ENCODE results near the gene SYS1. TPM values are rescaled to one million over a fixed set of nuclear protein-coding genes. Genes with fewer than 3 reads are reported as not detected.

SYS1 gene
- total and polyA plus RNA-seq, 2 experiments from 2014 or later: 7.9 to 21.5 TPM

DNA sequence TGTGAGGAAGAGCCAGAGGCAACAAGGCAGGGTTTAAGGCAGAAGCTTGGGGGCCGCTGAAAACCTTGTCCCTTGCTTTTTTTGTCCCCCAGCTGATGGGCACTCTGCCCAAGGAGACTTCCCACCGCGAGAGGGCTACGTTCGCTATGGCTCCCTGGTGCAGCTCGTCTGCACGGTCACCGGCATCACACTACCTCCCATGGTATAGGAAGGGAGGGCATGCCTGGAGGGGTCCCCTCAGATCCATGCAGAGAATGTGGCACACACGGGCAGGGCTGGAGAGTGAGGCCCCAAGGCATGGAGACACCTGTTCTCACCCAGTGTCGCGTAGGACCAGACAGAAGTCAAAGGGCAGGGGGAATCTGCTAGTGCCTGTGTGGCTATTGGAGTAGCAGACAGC is 49.0 kb upstream of the SYS1 start:
- H2AFZ ChIP-seq: no peak overlapping the region
- H3K4me3 Mint-ChIP-seq: no peak overlapping the region

DNA sequence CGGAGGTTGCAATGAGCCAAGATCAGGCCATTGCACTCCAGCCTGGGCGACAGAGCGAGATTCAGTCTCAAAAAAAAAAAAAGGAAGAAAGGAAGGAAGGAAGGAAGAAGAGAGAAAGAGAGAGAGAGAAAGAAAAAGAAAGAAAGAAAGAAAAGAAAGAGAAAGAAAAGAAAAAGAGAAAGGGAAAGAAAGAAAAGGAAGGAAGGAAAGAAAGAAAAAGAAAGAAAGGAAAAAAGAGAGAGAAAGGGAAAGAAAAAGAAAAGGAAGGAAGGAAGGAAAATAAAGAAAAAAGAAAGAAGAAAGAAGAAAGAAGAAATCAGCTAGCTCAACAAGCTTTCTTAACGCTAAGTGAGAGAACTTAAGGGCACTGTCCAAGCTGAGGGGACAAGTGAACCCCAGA is 47.3 kb upstream of the SYS1 start:
- DNase-seq (ENCODE audit: low spot score) (no peak), ATAC-seq (no peak)
- Mint-ChIP-seq H3K9me3 (no peaks in the 10 kb centered on the region; the same call in 2 of the 3 replicates), H3K27me3 (ENCODE audit: insufficient read depth, low read depth, poor library complexity) (peaks cover 12% of the 10 kb centered on the region), H3K36me3 (ENCODE audit: low read depth) (peaks cover 2% of the 10 kb centered on the region; the same call in 1 of the 3 replicates), H3K4me3 (no peak overlapping the region; the same call in 2 of the 3 replicates), H3K4me1 (peaks cover 9% of the 10 kb centered on the region), H3K27ac (no peak overlapping the region)
- Histone ChIP-seq H3K79me2 (replicated peaks; ENCODE audit: insufficient read depth) (no peaks in the 10 kb centered on the region), H3K9me2 (ENCODE audit: insufficient read depth) (no peaks in the 10 kb centered on the region), H3K4me1 (ENCODE audit: insufficient read depth) (no peaks in the 10 kb centered on the region), H2AFZ (no peak overlapping the region), H3K4me2 (no peak overlapping the region), H3K36me3 (ENCODE audit: insufficient read depth) (no peaks in the 10 kb centered on the region), H3K27me3 (ENCODE audit: insufficient read depth) (peaks cover 12% of the 10 kb centered on the region; the same call in 1 of the 2 replicates), H4K20me1 (replicated peaks; ENCODE audit: insufficient read depth) (no peaks in the 10 kb centered on the region), H3K4me3 (no peak overlapping the region), H3F3A (replicated peaks; ENCODE audit: low read depth) (no peaks in the 10 kb centered on the region), H3K27ac (ENCODE audit: low read depth) (no peak overlapping the region)
- TF ChIP-seq, protein P1, sequence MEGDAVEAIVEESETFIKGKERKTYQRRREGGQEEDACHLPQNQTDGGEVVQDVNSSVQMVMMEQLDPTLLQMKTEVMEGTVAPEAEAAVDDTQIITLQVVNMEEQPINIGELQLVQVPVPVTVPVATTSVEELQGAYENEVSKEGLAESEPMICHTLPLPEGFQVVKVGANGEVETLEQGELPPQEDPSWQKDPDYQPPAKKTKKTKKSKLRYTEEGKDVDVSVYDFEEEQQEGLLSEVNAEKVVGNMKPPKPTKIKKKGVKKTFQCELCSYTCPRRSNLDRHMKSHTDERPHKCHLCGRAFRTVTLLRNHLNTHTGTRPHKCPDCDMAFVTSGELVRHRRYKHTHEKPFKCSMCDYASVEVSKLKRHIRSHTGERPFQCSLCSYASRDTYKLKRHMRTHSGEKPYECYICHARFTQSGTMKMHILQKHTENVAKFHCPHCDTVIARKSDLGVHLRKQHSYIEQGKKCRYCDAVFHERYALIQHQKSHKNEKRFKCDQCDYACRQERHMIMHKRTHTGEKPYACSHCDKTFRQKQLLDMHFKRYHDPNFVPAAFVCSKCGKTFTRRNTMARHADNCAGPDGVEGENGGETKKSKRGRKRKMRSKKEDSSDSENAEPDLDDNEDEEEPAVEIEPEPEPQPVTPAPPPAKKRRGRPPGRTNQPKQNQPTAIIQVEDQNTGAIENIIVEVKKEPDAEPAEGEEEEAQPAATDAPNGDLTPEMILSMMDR (conservative IDR thresholded peaks at IDR 0.05; ENCODE audit: low read depth in 2 of 2): no peak
- TF ChIP-seq EZH2 (IDR thresholded peaks at IDR 0.05; ENCODE audit: low read depth, unreplicated experiment): no peak
- TF ChIP-seq ZNF462 (CRISPR knock-in tag; IDR thresholded peaks at IDR 0.05): no peak
- TF ChIP-seq STAT1 (IDR thresholded peaks at IDR 0.05; ENCODE audit: unreplicated experiment): no peak
- no peak for TF ChIP-seq ZNF331 (CRISPR knock-in tag; IDR thresholded peaks at IDR 0.05; ENCODE audit: low read depth)
- no peak for TF ChIP-seq EZH2phosphoT487 (IDR thresholded peaks at IDR 0.05; ENCODE audit: unreplicated experiment)
- TF ChIP-seq POLR2AphosphoS5 (IDR thresholded peaks at IDR 0.05; ENCODE audit: low read depth): no peak
- no peak for TF ChIP-seq ETS1 (IDR thresholded peaks at IDR 0.05)

More for the DNA sequence above, 49.0 kb upstream of the SYS1 start:
- TF ChIP-seq ZNF331 (CRISPR knock-in tag; IDR thresholded peaks at IDR 0.05; ENCODE audit: low read depth) (no peak), ETS1 (IDR thresholded peaks at IDR 0.05) (no peak), EZH2 (IDR thresholded peaks at IDR 0.05; ENCODE audit: low read depth, unreplicated experiment) (no peak), NANOG (IDR thresholded peaks at IDR 0.05; ENCODE audit: borderline replicate concordance) (no peak), JUNB (IDR thresholded peaks at IDR 0.05; ENCODE audit: unreplicated experiment) (no peak)
- peaks cover 12% of the 10 kb centered on the region; the same call in 1 of the 2 replicates for H3K27me3 ChIP-seq (ENCODE audit: insufficient read depth)
- no peak overlapping the region for H3K27ac ChIP-seq (ENCODE audit: low read depth)
- no peaks in the 10 kb centered on the region for H3K9me2 ChIP-seq (ENCODE audit: insufficient read depth)
- no peaks in the 10 kb centered on the region; the same call in 2 of the 3 replicates for H3K9me3 Mint-ChIP-seq
- peaks cover 16% of the 10 kb centered on the region for H3K27me3 Mint-ChIP-seq (ENCODE audit: insufficient read depth, low read depth, poor library complexity)
- H3K4me2 ChIP-seq: no peak overlapping the region
- peaks cover 2% of the 10 kb centered on the region; the same call in 1 of the 3 replicates for H3K36me3 Mint-ChIP-seq (ENCODE audit: low read depth)
- no peak overlapping the region for H3K27ac Mint-ChIP-seq
- no peaks in the 10 kb centered on the region for H3K79me2 ChIP-seq (replicated peaks; ENCODE audit: insufficient read depth)
- no peaks in the 10 kb centered on the region; the same call in 1 of the 2 replicates for H3K4me1 ChIP-seq (ENCODE audit: insufficient read depth)
- ATAC-seq (no peak), DNase-seq (ENCODE audit: low spot score) (no peak)
- H3F3A ChIP-seq (replicated peaks; ENCODE audit: low read depth): no peaks in the 10 kb centered on the region
- peaks cover 4% of the 10 kb centered on the region; the same call in 2 of the 3 replicates for H3K4me1 Mint-ChIP-seq
- no peak overlapping the region for H3K4me3 ChIP-seq
- H4K20me1 ChIP-seq (replicated peaks; ENCODE audit: insufficient read depth): no peaks in the 10 kb centered on the region; the same call in 1 of the 2 replicates
- H3K36me3 ChIP-seq (ENCODE audit: insufficient read depth): no peaks in the 10 kb centered on the region
